Fibroblast of upper back skin (primary cell): ENCODE measurements around the gene BTBD8.

Experiments
- DNase-seq: peaks from one replicate; pipeline ENCODE4 v3.0.0-alpha.2; 2013

Gene BTBD8

GRCh38 chr1:92194511-92194910 lies 114.4 kb downstream of the BTBD8 start:
- no peak for DNase-seq

GRCh38 chr1:92201973-92202372 lies 121.8 kb downstream of the BTBD8 start:
- no peak for DNase-seq

GRCh38 chr1:92203105-92203504 lies 123.0 kb downstream of the BTBD8 start:
- DNase-seq = no peak

GRCh38 chr1:92210701-92211100 lies 130.6 kb downstream of the BTBD8 start:
- peak; percentile 16 for DNase-seq

- DNase-seq = peak; percentile 54
Measured at GRCh38 chr1:92211166-92211565, 131.0 kb downstream of the BTBD8 start.

GRCh38 chr1:92217721-92218120 lies 137.6 kb downstream of the BTBD8 start, which contains the start of gene C1orf146:
C1orf146 (plus strand) TSS chr1:92217915; CDS start chr1:92231421, 13,506 bp downstream.
- no peak for DNase-seq

- no peak for DNase-seq
Measured at GRCh38 chr1:92218559-92218958, 138.4 kb downstream of the BTBD8 start.

GRCh38 chr1:92219028-92219427 lies 138.9 kb downstream of the BTBD8 start:
- DNase-seq = no peak

GRCh38 chr1:92228401-92228800 lies 148.3 kb downstream of the BTBD8 start:
- DNase-seq = no peak

- no peak for DNase-seq
Measured at GRCh38 chr1:92230736-92231135, 150.6 kb downstream of the BTBD8 start.
